Naive thymus-derived CD4-positive, alpha-beta T cell (primary cell): ENCODE results near the gene LTA. TPM values are rescaled to one million over a fixed set of nuclear protein-coding genes. Genes with fewer than 3 reads are reported as not detected.

Experiments used
- ATAC-seq: fragments of 150-1000 bp; cut with Tn5 transposase; 2 replicates; pipeline ENCODE4 v1.10.0; 2021; ENCODE audit warnings: mild to moderate bottlenecking, moderate library complexity
- CTCF ChIA-PET: fragments of 350-600 bp; sonication (Branson Sonifier 250); formaldehyde crosslinking; loops from one replicate; lab custom pipeline; 2021; ENCODE audit warnings: antibody characterized with exemption; lab: Charles Lee
- POLR2A ChIA-PET: fragments of 350-600 bp; sonication (Branson Sonifier 250); formaldehyde crosslinking; loops from one replicate; lab custom pipeline; 2021; ENCODE audit warnings: antibody characterized with exemption, inconsistent platforms; lab: Charles Lee
- DNase-seq, 9 donors: peaks; one replicate each; pipeline versions ENCODE4 v3.0.0 to v3.0.0-alpha.2; 2020 to 2022; ENCODE audit warnings: mixed read lengths in 1 of 9
- H3K27ac ChIP-seq: one replicate; pipeline ENCODE4 v1.7.0; 2013; ENCODE audit warnings: mild to moderate bottlenecking, low read depth, low read length, moderate library complexity
- H3K27me3 ChIP-seq, 2 donors: one replicate each; pipeline ENCODE4 v1.7.0; 2013; ENCODE audit warnings: low read length in 2 of 2, mild to moderate bottlenecking in 2 of 2, moderate library complexity in 2 of 2; ENCODE audit not compliant: control insufficient read depth in 2 of 2, insufficient read depth in 2 of 2
- H3K36me3 ChIP-seq, 3 experiments: 1 replicate in 2 of 3; 2 replicates in 1 of 3; pipeline ENCODE4 v1.7.0; 2013; ENCODE audit warnings: low read length in 3 of 3, mild to moderate bottlenecking in 3 of 3, moderate library complexity in 1 of 3; ENCODE audit not compliant: insufficient read depth in 3 of 3, control insufficient read depth in 2 of 3
- H3K4me1 ChIP-seq, 2 donors: one replicate each; pipeline ENCODE4 v1.7.0; 2013; ENCODE audit warnings: low read length in 2 of 2, mild to moderate bottlenecking in 2 of 2, moderate library complexity in 1 of 2; ENCODE audit not compliant: control insufficient read depth in 2 of 2, insufficient read depth in 2 of 2
- H3K4me3 ChIP-seq: 2 replicates; pipeline ENCODE4 v1.7.0; 2013; ENCODE audit warnings: mild to moderate bottlenecking, low read length
- H3K9me3 ChIP-seq, 3 experiments: 1 replicate in 2 of 3; 2 replicates in 1 of 3; pipeline ENCODE4 v1.7.0; 2013; ENCODE audit warnings: low read length in 3 of 3; ENCODE audit not compliant: control insufficient read depth in 2 of 3
- H3K27ac Mint-ChIP-seq, 9 donors: one replicate each; pipeline ENCODE4 v1.8.0; 2020 to 2022; ENCODE audit warnings: mixed read lengths in 9 of 9, mild to moderate bottlenecking in 8 of 9, moderate library complexity in 5 of 9, inconsistent platforms in 2 of 9
- H3K27me3 Mint-ChIP-seq, 5 donors: one replicate each; pipeline ENCODE4 v1.8.0; 2021 to 2022; ENCODE audit warnings: mixed read lengths in 5 of 5, mild to moderate bottlenecking in 1 of 5
- H3K36me3 Mint-ChIP-seq, 5 donors: one replicate each; pipeline ENCODE4 v1.8.0; 2020 to 2022; ENCODE audit warnings: mixed read lengths in 5 of 5, mild to moderate bottlenecking in 3 of 5, inconsistent platforms in 1 of 5
- H3K4me1 Mint-ChIP-seq, 7 donors: one replicate each; pipeline ENCODE4 v1.8.0; 2020 to 2022; ENCODE audit warnings: mixed read lengths in 7 of 7, mild to moderate bottlenecking in 3 of 7, inconsistent platforms in 1 of 7
- H3K4me3 Mint-ChIP-seq, 10 donors: one replicate each; pipeline ENCODE4 v1.8.0; 2020 to 2022; ENCODE audit warnings: mild to moderate bottlenecking in 10 of 10, mixed read lengths in 10 of 10, moderate library complexity in 6 of 10, inconsistent platforms in 2 of 10
- H3K9me3 Mint-ChIP-seq, 11 donors: one replicate each; pipeline ENCODE4 v1.8.0; 2020 to 2022; ENCODE audit warnings: mixed read lengths in 11 of 11, mild to moderate bottlenecking in 4 of 11, inconsistent platforms in 1 of 11, moderate library complexity in 1 of 11
- intact Hi-C, 2 donors: fragments of 100-400 bp; cut with micrococcal nuclease; formaldehyde crosslinking; loops; one replicate each; pipeline ENCODE4 v1.15.1; 2023
- polyA plus RNA-seq, 2 donors: library from polyadenylated mRNA; unstranded; fragments of 300-500 nt; fragmentation: Illumina TruSeq; gene quantifications; one replicate each; pipeline ENCODE4 v1.2.3, GENCODE V29; 2021
- total RNA-seq, 6 experiments: library from RNA in 5 of 6; stranded (reverse) in 5 of 6; gene quantifications; 1 replicate in 5 of 6; 2 replicates in 1 of 6; pipeline ENCODE4 v1.2.3 and lab custom pipeline; 2021 to 2026

Gene LTA
- total and polyA plus RNA-seq, 7 experiments from 2014 or later: 12.3 to 110 (median 20.7) TPM

DNA sequence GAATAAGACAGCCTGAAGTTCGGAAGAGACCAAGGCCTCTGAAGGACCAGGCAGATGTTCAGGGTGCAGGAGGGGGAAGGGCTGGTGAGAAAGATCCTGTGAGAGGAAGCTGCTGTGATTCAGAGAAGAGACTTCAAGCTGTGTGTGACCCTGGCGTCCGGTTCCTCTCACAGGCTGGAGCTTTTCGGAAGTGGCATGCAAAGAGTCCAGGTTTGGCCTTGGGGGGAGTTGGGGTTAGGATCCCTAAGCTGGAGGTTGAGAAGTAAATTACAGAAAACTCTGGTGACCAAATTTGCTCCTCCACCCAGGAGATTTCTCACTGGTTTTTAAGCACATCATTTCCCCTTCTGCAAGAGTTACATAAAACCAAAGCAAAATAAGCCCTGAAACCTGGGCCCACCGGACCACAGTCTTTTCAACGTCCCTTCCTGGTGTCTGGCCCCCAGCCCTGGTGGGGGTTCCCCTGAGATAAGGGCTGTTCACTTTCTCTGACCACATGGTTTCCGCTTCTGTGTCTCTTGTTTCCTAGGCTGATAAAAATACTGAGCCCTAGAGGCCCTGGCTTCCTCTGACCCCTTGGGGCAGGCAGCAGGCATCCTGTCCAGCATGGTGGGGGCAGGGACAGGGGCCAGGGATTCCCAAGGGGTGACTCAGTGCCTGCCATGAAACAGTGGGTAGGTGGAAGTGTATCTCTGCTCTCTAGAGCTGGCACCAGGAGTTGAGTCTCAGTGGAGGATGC lies 12.0 kb upstream of the LTA start:
- ATAC-seq (peak; percentile 79), DNase-seq (peak in 1 of 9 donors; percentile 34)
- H3K4me3 Mint-ChIP-seq: peak overlapping the region; percentile 66 to 87 (median 82)
- peak overlapping the region; percentile 48 for H3K4me3 ChIP-seq
- H3K27me3 ChIP-seq: no peaks in the 10 kb centered on the region
- peaks cover 55 to 78% (median 65%) of the 10 kb centered on the region in 7 donors for H3K4me1 Mint-ChIP-seq
- intact Hi-C loops: loop anchor here (1.0 to 2.0 kb wide), 4 partner anchors 8 to 21 kb away; partner anchors contain the start of genes LTA (in 1 of the 2) and TNF (in 1 of the 2)
- ChIA-PET CTCF (interaction anchor here (0.8 to 6.5 kb wide), 7 partner anchors 8 to 37 kb away, joined by 3 to 57 read pairs (median 5); partner anchors contain the start of genes ATP6V1G2, LTB and NFKBIL1), POLR2A (interaction anchor here (1.4 to 53.8 kb wide), 3 partner anchors 8 to 36 kb away, joined by 6 to 3078 read pairs (median 16); partner anchors contain the start of genes AIF1, DDX39B, LST1 and LTA)
- no peaks in the 10 kb centered on the region for H3K9me3 Mint-ChIP-seq
- H3K9me3 ChIP-seq: no peaks in the 10 kb centered on the region
- peaks cover 42 to 60% of the 10 kb centered on the region in 2 donors for H3K4me1 ChIP-seq
- peaks cover 0 to 27% (median 0%) of the 10 kb centered on the region in 5 donors for H3K27me3 Mint-ChIP-seq
- peaks cover 12 to 47% (median 18%) of the 10 kb centered on the region in 5 donors for H3K36me3 Mint-ChIP-seq
- H3K36me3 ChIP-seq: peaks cover 0 to 10% (median 0%) of the 10 kb centered on the region in 3 experiments
- H3K27ac ChIP-seq: peak overlapping the region; percentile 57
- peak overlapping the region; percentile 84 to 92 (median 89) for H3K27ac Mint-ChIP-seq

DNA sequence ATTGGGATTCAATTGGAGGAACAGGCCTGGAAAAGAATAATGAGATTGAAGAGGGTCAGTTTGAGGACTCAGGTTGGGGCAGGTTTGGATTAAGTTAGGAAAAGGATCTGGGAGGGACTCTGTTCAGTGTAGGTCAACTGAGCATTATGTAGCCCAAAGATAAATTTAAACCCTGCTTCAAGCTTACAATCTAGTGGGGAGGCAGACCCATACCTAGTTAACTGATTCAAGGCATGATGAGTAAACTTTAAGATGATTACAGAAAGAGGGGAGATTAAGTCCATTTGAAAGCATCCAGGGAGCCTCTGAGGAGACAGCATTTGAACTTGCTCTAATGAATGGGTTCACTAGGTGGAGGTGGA lies 11.4 kb upstream of the LTA start:
- Mint-ChIP-seq H3K27me3 (peaks cover 0 to 33% (median 0%) of the 10 kb centered on the region in 5 donors), H3K27ac (peak overlapping the region; percentile 5 to 90 (median 88)), H3K36me3 (peaks cover 12 to 51% (median 18%) of the 10 kb centered on the region in 5 donors), H3K4me3 (peak overlapping the region in 8 of 10 donors; percentile 66 to 87 (median 82)), H3K4me1 (peaks cover 60 to 84% (median 69%) of the 10 kb centered on the region in 7 donors), H3K9me3 (no peaks in the 10 kb centered on the region)
- no peak for DNase-seq
- Histone ChIP-seq H3K36me3 (peaks cover 0 to 15% (median 0%) of the 10 kb centered on the region in 3 experiments), H3K9me3 (no peaks in the 10 kb centered on the region), H3K4me1 (peaks cover 42 to 60% of the 10 kb centered on the region in 2 donors), H3K27me3 (no peaks in the 10 kb centered on the region), H3K4me3 (no peak overlapping the region), H3K27ac (peak overlapping the region; percentile 3)
- ATAC-seq: no peak
- POLR2A ChIA-PET: interaction anchor here (1.4 to 53.8 kb wide), 3 partner anchors 9 to 35 kb away, joined by 6 to 3078 read pairs (median 16); partner anchors contain the start of genes AIF1, DDX39B, LST1 and LTA
- CTCF ChIA-PET: interaction anchor here (2.4 to 6.5 kb wide), 2 partner anchors 20 to 37 kb away, joined by 14 to 57 read pairs; partner anchors contain the start of gene LTB
- intact Hi-C loops: no loop called here

- CTCF ChIA-PET: interaction anchor here (0.6 to 5.1 kb wide), 8 partner anchors 8 to 262 kb away, joined by 3 to 48 read pairs (median 5); partner anchors contain the start of genes LTB and NCR3
- no peaks in the 10 kb centered on the region for H3K9me3 ChIP-seq
These were observed 4.3 kb upstream of the LTA start for GRCh38 chr6:31567531-31568370.

DNA sequence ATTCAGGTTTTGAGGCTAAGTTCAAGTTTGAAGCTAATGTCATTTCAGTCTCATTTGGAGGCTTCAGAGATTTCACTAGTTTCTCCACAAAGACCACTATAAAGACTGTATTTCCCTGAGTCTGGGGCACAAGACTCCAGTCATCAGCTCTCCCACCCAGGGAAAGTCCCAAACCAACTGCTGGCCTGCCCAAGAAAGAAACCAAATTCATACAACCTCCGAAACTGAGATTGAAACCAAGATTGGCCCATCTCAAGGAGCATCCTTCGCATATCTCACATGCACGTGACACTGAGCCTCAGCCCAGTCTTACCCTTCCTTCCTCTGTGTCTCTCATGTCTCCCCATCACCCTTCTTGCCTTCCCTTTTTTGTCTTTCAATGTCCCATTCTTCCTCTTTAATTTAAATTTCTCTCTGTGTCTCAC lies 3.5 kb upstream of the LTA start:
- DNase-seq (peak in 7 of 9 donors; percentile 58 to 84 (median 68)), ATAC-seq (peak; percentile 82)
- Histone ChIP-seq H3K27ac (peak overlapping the region; percentile 77), H3K4me3 (peak overlapping the region; percentile 23), H3K4me1 (peaks cover 55 to 58% of the 10 kb centered on the region in 2 donors), H3K9me3 (no peaks in the 10 kb centered on the region), H3K36me3 (peaks cover 0 to 16% (median 0%) of the 10 kb centered on the region in 3 experiments), H3K27me3 (no peaks in the 10 kb centered on the region)
- H3K4me3 Mint-ChIP-seq: peak overlapping the region; percentile 39 to 77 (median 68)
- H3K27ac Mint-ChIP-seq: peak overlapping the region; percentile 84 to 99 (median 94)
- H3K9me3 Mint-ChIP-seq: peaks cover 0 to 2% (median 0%) of the 10 kb centered on the region in 11 donors
- intact Hi-C loops: loop anchor here (1.0 to 2.0 kb wide), 4 partner anchors 8 to 52 kb away; partner anchors contain the start of gene PRRC2A (in 1 of the 2)
- POLR2A ChIA-PET: interaction anchor here (0.7 to 66.4 kb wide), 4 partner anchors 4 to 161 kb away, joined by 3 to 3078 read pairs (median 1540); partner anchors contain the start of genes AIF1, ATP6V1G2, DDAH2 and DDX39B
- peaks cover 7 to 26% (median 8%) of the 10 kb centered on the region in 5 donors for H3K36me3 Mint-ChIP-seq
- CTCF ChIA-PET: interaction anchor here (0.8 to 5.1 kb wide), 6 partner anchors 9 to 28 kb away, joined by 3 to 48 read pairs (median 4); partner anchors contain the start of genes LTB and NCR3
- peaks cover 57 to 88% (median 77%) of the 10 kb centered on the region in 7 donors for H3K4me1 Mint-ChIP-seq
- H3K27me3 Mint-ChIP-seq: peaks cover 0 to 41% (median 0%) of the 10 kb centered on the region in 5 donors

More at GRCh38 chr6:31567531-31568370, 4.3 kb upstream of the LTA start:
- peaks cover 58 to 88% (median 74%) of the 10 kb centered on the region in 7 donors for H3K4me1 Mint-ChIP-seq
- peak overlapping the region; percentile 41 to 77 (median 68) for H3K4me3 Mint-ChIP-seq
- H3K9me3 Mint-ChIP-seq: peaks cover 0 to 2% (median 0%) of the 10 kb centered on the region in 11 donors
- H3K36me3 Mint-ChIP-seq: peaks cover 7 to 26% (median 13%) of the 10 kb centered on the region in 5 donors
- POLR2A ChIA-PET: interaction anchor here (0.6 to 66.4 kb wide), 4 partner anchors 4 to 162 kb away, joined by 3 to 3078 read pairs (median 1540); partner anchors contain the start of genes AIF1, ATP6V1G2, BAG6 and DDAH2
- peaks cover 47 to 50% of the 10 kb centered on the region in 2 donors for H3K4me1 ChIP-seq
- peak overlapping the region; percentile 84 to 99 (median 94) for H3K27ac Mint-ChIP-seq
- peak overlapping the region; percentile 23 for H3K4me3 ChIP-seq
- no peak for DNase-seq
- no peak for ATAC-seq
- no peaks in the 10 kb centered on the region for H3K27me3 ChIP-seq
- H3K27ac ChIP-seq: peak overlapping the region; percentile 77
- peaks cover 0 to 16% (median 0%) of the 10 kb centered on the region in 3 experiments for H3K36me3 ChIP-seq
- peaks cover 0 to 46% (median 0%) of the 10 kb centered on the region in 5 donors for H3K27me3 Mint-ChIP-seq
- intact Hi-C loops: loop anchor here (1.0 to 2.0 kb wide), 4 partner anchors 8 to 53 kb away; partner anchors contain the start of gene PRRC2A (in 1 of the 2)

DNA sequence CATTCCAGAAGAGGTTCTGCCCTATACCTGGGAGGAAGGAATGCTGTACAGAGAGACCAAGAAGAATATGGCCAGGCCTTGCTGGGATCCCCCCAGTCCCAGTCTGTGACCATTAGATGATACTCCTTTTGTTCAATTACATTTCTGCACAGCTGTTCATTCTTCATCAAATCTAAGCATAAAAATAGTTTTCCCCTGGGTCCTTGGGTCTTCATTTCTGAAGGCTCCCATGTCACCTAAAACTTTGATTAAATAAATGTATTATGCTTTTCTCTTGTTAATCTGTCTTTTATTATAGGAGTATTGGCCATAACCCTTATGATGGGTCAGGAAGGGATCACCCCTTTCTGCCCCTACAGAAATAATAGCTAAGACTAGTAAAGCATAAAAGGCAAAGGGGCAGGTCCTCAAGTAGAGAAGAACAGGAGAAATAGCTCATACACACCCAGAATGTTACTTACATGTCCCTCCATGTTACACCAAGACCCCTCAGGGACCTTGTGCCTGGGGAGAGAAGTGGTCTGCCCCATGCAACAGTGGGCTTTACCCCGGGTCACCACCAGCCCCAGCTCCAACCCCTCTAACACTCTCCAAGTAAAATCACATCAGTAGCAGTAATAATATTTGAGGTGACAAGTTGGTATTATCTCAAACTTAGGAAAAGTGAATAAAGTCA lies 2.1 kb upstream of the LTA start:
- Mint-ChIP-seq H3K27me3 (peaks cover 0 to 31% (median 0%) of the 10 kb centered on the region in 5 donors), H3K4me3 (peak overlapping the region in 8 of 10 donors; percentile 9 to 99 (median 38)), H3K4me1 (peaks cover 57 to 93% (median 82%) of the 10 kb centered on the region in 7 donors), H3K36me3 (peaks cover 0 to 23% (median 4%) of the 10 kb centered on the region in 5 donors), H3K27ac (peak overlapping the region; percentile 19 to 99 (median 94)), H3K9me3 (peaks cover 0 to 2% (median 0%) of the 10 kb centered on the region in 11 donors)
- H3K4me1 ChIP-seq: peaks cover 69 to 73% of the 10 kb centered on the region in 2 donors
- no peaks in the 10 kb centered on the region for H3K9me3 ChIP-seq
- peak overlapping the region; percentile 77 for H3K27ac ChIP-seq
- no peak overlapping the region for H3K4me3 ChIP-seq
- CTCF ChIA-PET: interaction anchor here (0.6 to 5.1 kb wide), 5 partner anchors 11 to 26 kb away, joined by 4 to 48 read pairs (median 10); partner anchors contain the start of genes LTB and NCR3
- DNase-seq (no peak), ATAC-seq (no peak)
- peaks cover 0 to 7% (median 0%) of the 10 kb centered on the region in 3 experiments for H3K36me3 ChIP-seq
- H3K27me3 ChIP-seq: no peaks in the 10 kb centered on the region
- POLR2A ChIA-PET: interaction anchor here (0.6 to 66.4 kb wide), 4 partner anchors 6 to 102 kb away, joined by 4 to 3078 read pairs (median 1542); partner anchors contain the start of genes AIF1, ATP6V1G2, DDX39B and LST1
- intact Hi-C loops: loop anchor here in 1 of 2 donors (2.0 kb wide), 1 partner anchor 51 kb away; the partner anchor contains the start of gene PRRC2A
